ENCODE results near the gene PPP4R4.

Gene PPP4R4

DNA sequence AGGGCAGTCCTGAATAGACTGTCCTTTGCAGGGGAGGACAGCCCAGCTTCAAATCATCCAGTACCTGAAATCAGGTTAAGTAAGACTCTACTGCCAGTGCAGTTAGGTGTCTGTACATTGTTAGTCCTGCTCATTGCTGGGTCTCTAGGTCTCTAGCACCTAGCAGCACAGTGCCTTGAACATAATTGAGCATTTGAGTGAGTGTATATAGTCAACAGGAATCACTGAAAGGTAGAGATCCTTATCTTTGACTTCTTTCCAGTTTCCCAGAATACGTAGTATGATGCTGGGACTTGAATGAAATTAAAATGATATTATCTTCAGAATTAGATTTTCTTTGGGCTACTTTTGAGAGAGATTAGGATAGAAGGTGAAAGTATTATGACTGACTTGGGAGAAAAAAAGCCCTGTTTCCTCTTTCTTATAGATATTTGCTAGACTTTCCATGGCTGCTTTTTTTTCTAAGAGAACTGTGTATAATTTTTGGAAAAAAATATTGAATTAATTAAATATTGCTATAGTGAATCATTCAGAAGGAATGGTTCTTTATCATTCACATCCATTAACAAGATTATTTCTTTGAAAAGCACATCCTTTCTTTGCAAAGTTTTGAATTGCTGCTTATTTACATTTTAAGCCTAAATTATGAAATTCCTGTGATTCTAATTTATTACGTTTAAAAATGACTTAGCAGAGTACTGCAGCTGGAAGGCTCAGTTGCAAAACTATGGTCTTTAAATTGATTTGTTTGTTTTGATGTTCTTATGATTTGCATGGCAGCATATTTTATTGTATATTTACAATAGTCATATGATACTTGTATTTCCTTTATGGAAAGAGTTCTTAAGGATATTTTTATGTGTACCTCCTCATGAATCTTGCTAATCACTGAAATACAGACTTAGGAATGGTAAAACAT lies 51.6 kb downstream of the PPP4R4 start:
- no peaks in the 10 kb centered on the region for H3K4me1 ChIP-seq (ENCODE audit: low read depth, poor library complexity, severe bottlenecking)

DNA sequence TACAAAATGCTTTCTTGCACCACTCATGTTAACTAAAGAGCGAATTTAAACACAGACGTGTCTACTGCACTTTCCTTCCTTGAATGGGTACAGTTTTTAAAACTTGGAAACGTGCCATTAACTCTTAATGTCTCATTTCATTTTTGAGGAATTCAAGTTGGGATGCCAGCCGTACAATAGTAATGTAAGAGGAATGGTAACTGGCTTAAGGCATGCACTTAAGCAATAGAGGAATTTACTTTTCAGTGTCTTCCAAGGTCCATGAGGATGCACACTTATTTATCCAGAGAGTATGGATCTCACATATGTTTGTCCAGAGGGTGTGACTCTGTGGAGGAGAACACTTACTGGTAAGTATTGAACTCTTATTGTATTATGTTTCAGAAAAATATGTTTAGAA lies 52.9 kb downstream of the PPP4R4 start:
- H3K27me3 ChIP-seq (ENCODE audit: insufficient read depth, low read depth): no peaks in the 10 kb centered on the region
- H3K4me2 ChIP-seq: no peak overlapping the region
- H3K79me2 ChIP-seq (ENCODE audit: insufficient read depth, low read depth): no peaks in the 10 kb centered on the region
- no peak overlapping the region for H3K27ac ChIP-seq
- no peaks in the 10 kb centered on the region for H3K36me3 ChIP-seq (ENCODE audit: insufficient read depth)
- H4K20me1 ChIP-seq (ENCODE audit: insufficient read depth): no peaks in the 10 kb centered on the region
- H3K9ac ChIP-seq: no peak overlapping the region
- H2AFZ ChIP-seq (ENCODE audit: low read depth): no peak overlapping the region
- TF ChIP-seq, protein P1, sequence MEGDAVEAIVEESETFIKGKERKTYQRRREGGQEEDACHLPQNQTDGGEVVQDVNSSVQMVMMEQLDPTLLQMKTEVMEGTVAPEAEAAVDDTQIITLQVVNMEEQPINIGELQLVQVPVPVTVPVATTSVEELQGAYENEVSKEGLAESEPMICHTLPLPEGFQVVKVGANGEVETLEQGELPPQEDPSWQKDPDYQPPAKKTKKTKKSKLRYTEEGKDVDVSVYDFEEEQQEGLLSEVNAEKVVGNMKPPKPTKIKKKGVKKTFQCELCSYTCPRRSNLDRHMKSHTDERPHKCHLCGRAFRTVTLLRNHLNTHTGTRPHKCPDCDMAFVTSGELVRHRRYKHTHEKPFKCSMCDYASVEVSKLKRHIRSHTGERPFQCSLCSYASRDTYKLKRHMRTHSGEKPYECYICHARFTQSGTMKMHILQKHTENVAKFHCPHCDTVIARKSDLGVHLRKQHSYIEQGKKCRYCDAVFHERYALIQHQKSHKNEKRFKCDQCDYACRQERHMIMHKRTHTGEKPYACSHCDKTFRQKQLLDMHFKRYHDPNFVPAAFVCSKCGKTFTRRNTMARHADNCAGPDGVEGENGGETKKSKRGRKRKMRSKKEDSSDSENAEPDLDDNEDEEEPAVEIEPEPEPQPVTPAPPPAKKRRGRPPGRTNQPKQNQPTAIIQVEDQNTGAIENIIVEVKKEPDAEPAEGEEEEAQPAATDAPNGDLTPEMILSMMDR (conservative IDR thresholded peaks at IDR 0.05; ENCODE audit: low read depth, low read length): no peak
- no peak overlapping the region for H3K4me3 ChIP-seq (IDR thresholded peaks at IDR 0.05; ENCODE audit: insufficient read depth, low read depth, low read length)
- H3K4me1 ChIP-seq (ENCODE audit: low read depth, poor library complexity, severe bottlenecking): no peaks in the 10 kb centered on the region

More for the DNA sequence above, 51.6 kb downstream of the PPP4R4 start:
- no peaks in the 10 kb centered on the region for H4K20me1 ChIP-seq (ENCODE audit: insufficient read depth)
- no peaks in the 10 kb centered on the region for H3K79me2 ChIP-seq (ENCODE audit: insufficient read depth, low read depth)
- no peaks in the 10 kb centered on the region for H3K36me3 ChIP-seq (ENCODE audit: insufficient read depth)
- no peak overlapping the region for H3K4me2 ChIP-seq
- no peak overlapping the region for H3K9ac ChIP-seq
- no peak overlapping the region for H3K27ac ChIP-seq
- TF ChIP-seq, protein P1 (conservative IDR thresholded peaks at IDR 0.05; ENCODE audit: low read depth, low read length): no peak
- no peaks in the 10 kb centered on the region for H3K27me3 ChIP-seq (ENCODE audit: insufficient read depth, low read depth)
- H2AFZ ChIP-seq (ENCODE audit: low read depth): no peak overlapping the region
- H3K4me3 ChIP-seq (IDR thresholded peaks at IDR 0.05; ENCODE audit: insufficient read depth, low read depth, low read length): no peak overlapping the region

DNA sequence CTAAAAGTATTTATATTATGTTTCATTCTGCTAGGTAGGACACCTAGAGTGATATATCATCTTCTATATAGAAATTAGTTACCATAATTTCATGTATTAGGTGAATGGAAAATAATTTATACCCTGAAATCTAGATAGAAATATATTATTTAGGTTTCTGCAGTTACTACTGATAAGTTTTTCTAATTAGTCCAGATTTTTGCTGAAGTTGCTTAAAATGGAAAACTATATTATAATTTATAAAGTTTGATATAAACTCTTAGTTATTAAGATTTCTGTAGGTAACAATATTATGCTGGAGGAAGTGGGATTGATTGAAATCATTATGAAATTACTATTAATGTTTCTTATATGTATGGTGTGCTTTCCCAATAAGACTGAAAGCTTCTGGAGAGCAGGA lies 62.9 kb downstream of the PPP4R4 start:
- H4K20me1 ChIP-seq (ENCODE audit: insufficient read depth): no peaks in the 10 kb centered on the region

DNA sequence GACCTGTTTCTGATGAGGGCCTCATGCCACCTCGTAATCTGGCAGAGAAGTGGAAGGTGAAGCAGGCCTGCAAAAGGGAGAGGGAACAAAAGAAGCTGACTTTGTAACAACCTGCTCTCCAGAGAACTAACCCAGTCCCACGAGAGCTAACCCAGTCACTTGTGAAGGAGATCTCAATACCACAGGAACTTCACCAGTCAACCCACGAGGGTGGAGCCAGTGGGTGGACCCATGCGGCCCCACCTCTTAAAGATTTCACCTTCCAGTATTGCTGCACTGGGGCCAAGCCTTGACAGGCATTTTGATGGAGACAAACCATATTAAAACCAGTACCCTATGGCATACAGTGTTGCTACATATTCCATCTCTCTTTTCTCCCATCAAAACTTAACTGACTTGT lies 63.9 kb downstream of the PPP4R4 start:
- Histone ChIP-seq H3K4me3 (IDR thresholded peaks at IDR 0.05; ENCODE audit: insufficient read depth, low read depth, low read length) (no peak overlapping the region), H2AFZ (ENCODE audit: low read depth) (no peak overlapping the region), H3K79me2 (ENCODE audit: insufficient read depth, low read depth) (no peaks in the 10 kb centered on the region), H4K20me1 (ENCODE audit: insufficient read depth) (no peaks in the 10 kb centered on the region), H3K27ac (no peak overlapping the region), H3K9ac (no peak overlapping the region), H3K4me1 (ENCODE audit: low read depth, poor library complexity, severe bottlenecking) (no peaks in the 10 kb centered on the region), H3K36me3 (ENCODE audit: insufficient read depth) (no peaks in the 10 kb centered on the region), H3K27me3 (ENCODE audit: insufficient read depth, low read depth) (no peaks in the 10 kb centered on the region), H3K4me2 (no peak overlapping the region)
- TF ChIP-seq, protein P1 (conservative IDR thresholded peaks at IDR 0.05; ENCODE audit: low read depth, low read length): no peak

More for the DNA sequence above, 62.9 kb downstream of the PPP4R4 start:
- no peak overlapping the region for H3K4me2 ChIP-seq
- no peak overlapping the region for H2AFZ ChIP-seq (ENCODE audit: low read depth)
- no peaks in the 10 kb centered on the region for H3K36me3 ChIP-seq (ENCODE audit: insufficient read depth)
- no peak overlapping the region for H3K4me3 ChIP-seq (IDR thresholded peaks at IDR 0.05; ENCODE audit: insufficient read depth, low read depth, low read length)
- no peak overlapping the region for H3K9ac ChIP-seq
- TF ChIP-seq, protein P1 (conservative IDR thresholded peaks at IDR 0.05; ENCODE audit: low read depth, low read length): no peak
- no peaks in the 10 kb centered on the region for H3K27me3 ChIP-seq (ENCODE audit: insufficient read depth, low read depth)
- H3K79me2 ChIP-seq (ENCODE audit: insufficient read depth, low read depth): no peaks in the 10 kb centered on the region
- H3K4me1 ChIP-seq (ENCODE audit: low read depth, poor library complexity, severe bottlenecking): no peaks in the 10 kb centered on the region
- H3K27ac ChIP-seq: no peak overlapping the region

Data from KMS-11 (cell line).